ENCODE data around the gene PTPN3. TPM values are rescaled to one million over a fixed set of nuclear protein-coding genes. Genes with fewer than 3 reads are reported as not detected.

The PTPN3 gene
- total RNA-seq, 4 donors from 2014 or later: 11.8 to 21.6 (median 14.1) TPM

DNA sequence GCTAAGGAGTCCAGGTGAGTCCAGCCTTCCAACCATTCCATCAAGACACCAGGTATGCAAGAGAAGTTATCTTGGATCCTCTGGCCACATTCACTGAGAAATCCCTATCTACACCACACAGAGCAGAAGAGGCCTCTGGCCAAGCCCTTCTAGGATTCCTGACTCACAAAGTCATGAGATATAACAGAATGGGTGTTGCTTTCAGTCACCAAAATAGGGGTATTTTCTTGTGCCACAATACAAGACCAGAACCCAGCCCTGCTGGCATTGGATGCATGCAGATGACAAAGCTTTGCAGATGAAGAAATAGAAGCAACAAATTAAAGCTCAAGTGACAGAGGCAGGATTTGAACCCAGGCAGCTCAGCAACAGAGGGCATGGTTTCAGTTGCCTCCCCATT, 73.5 kb downstream of the PTPN3 start:
- Histone ChIP-seq H3K4me3 (no peak overlapping the region), H3K27ac (no peak overlapping the region), H3K36me3 (peaks cover 0 to 98% (median 3%) of the 10 kb centered on the region in 3 donors), H3K9me3 (no peaks in the 10 kb centered on the region), H3K27me3 (no peaks in the 10 kb centered on the region), H3K4me1 (no peaks in the 10 kb centered on the region)
- TF ChIP-seq, protein P1, sequence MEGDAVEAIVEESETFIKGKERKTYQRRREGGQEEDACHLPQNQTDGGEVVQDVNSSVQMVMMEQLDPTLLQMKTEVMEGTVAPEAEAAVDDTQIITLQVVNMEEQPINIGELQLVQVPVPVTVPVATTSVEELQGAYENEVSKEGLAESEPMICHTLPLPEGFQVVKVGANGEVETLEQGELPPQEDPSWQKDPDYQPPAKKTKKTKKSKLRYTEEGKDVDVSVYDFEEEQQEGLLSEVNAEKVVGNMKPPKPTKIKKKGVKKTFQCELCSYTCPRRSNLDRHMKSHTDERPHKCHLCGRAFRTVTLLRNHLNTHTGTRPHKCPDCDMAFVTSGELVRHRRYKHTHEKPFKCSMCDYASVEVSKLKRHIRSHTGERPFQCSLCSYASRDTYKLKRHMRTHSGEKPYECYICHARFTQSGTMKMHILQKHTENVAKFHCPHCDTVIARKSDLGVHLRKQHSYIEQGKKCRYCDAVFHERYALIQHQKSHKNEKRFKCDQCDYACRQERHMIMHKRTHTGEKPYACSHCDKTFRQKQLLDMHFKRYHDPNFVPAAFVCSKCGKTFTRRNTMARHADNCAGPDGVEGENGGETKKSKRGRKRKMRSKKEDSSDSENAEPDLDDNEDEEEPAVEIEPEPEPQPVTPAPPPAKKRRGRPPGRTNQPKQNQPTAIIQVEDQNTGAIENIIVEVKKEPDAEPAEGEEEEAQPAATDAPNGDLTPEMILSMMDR (IDR thresholded peaks at IDR 0.05): no peak
- TF ChIP-seq POLR2A (IDR thresholded peaks at IDR 0.05): no peak
- no peak for DNase-seq
- intact Hi-C loops (cut with DNase I): no loop called here

DNA sequence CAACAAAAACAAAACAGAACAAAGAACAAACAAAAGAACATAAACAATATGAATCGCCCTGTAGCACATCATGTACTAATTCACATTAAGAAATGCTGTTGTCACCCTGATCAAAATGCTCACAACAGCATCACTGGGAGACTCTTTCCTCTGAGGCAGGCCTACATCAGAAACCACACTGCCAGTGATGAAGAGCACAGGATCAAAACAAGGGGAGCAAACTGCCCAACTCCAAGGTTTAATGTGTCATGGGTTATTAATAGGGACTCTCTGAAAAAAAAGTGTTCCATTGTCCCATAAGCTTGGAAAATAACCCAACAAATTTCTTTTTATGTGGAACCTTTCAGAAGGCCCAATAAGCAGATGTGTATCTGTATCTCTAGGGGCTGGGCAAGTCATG, 74.2 kb downstream of the PTPN3 start:
- DNase-seq: no peak
- 68 to 81% methylated on average over 1 of the region's 1 CpG for WGBS, 2 donors
- Histone ChIP-seq H3K36me3 (peaks cover 0 to 98% (median 3%) of the 10 kb centered on the region in 3 donors), H3K4me1 (no peaks in the 10 kb centered on the region), H3K27me3 (no peaks in the 10 kb centered on the region), H3K27ac (no peak overlapping the region), H3K9me3 (no peaks in the 10 kb centered on the region), H3K4me3 (no peak overlapping the region)
- intact Hi-C loops (cut with DNase I): no loop called here
- no peak for TF ChIP-seq POLR2A (IDR thresholded peaks at IDR 0.05)
- TF ChIP-seq, protein P1 (IDR thresholded peaks at IDR 0.05): no peak

DNA sequence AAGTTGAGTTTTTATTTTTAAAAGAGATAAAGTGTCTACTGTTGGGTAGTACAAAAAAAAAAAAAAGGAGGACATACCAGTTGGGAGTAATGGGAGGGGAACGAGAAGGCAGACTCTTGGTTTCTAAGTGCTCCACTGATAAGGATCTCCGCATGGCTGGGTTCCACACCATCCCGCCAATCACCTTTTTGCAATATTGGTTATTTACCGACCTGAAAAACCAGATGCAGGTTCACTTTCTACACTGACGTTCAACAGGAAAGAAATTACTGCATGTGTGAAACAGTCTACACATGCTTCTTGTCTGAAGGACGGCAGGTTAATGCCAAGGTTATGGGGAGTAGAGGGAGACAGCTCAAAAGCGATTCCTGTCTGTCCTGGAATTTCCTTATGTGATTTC, 75.5 kb downstream of the PTPN3 start:
- intact Hi-C loops (cut with DNase I): no loop called here
- DNase-seq: no peak
- H3K9me3 ChIP-seq: no peaks in the 10 kb centered on the region

DNA sequence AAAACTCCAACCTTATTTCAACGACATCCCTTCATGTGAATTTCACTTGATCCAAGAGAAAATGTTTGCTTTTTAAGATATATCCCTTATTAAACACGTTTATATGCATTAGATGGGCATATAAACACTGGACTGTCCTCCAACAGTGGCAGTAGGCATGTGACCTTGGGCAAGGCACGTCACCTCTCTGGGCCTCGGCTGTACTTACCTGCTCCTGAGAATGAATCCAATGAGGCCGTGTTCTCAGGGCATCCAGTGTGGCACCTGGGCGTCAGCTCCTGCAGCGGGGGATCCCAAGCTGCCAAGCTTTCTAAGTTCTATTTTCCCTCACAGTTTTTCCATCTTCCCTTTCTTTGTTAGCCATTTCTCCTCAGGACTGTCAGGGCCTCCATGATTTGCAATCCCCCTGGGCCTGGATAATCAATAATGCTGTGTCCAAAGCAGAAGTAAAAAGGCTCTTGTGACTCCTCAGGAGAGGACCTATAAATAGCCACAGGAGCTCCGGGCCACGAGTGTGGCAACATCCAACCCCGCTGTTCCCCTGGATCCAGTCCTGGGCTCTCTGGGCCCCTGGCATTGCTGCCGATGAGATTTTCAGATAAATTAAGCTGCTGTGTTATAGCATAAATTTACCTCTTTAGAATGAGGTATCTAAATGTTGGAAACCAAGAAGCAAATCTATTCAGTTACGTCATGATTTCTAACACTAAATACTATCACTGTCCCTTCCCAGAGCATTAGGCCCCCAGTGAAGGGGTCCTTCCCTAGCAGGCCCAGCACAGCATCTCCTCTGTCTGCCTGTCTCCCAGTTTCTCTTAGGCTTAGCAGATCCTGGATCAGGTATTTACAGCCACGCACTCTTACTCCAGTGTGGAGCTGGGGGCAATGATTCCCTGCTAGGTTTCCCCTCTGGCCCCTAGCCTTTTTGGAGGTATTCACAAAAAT, 76.8 kb downstream of the PTPN3 start:
- TF ChIP-seq, protein P1 (IDR thresholded peaks at IDR 0.05): no peak
- TF ChIP-seq POLR2A (IDR thresholded peaks at IDR 0.05): no peak
- H3K27me3 ChIP-seq: no peaks in the 10 kb centered on the region
- WGBS, 2 donors: 83 to 84% methylated on average over 13 of the region's 13 CpGs
- no peak for DNase-seq
- H3K4me3 ChIP-seq: no peak overlapping the region
- intact Hi-C loops (cut with DNase I): no loop called here
- no peaks in the 10 kb centered on the region for H3K9me3 ChIP-seq
- H3K27ac ChIP-seq: no peak overlapping the region
- H3K36me3 ChIP-seq: peaks cover 0 to 98% (median 3%) of the 10 kb centered on the region in 3 donors
- H3K4me1 ChIP-seq: no peaks in the 10 kb centered on the region

More for the DNA sequence above, 75.5 kb downstream of the PTPN3 start:
- TF ChIP-seq, protein P1 (IDR thresholded peaks at IDR 0.05): no peak
- no peak overlapping the region for H3K4me3 ChIP-seq
- no peaks in the 10 kb centered on the region for H3K4me1 ChIP-seq
- 65 to 80% methylated on average over 7 of the region's 7 CpGs for WGBS, 2 donors
- H3K27ac ChIP-seq: no peak overlapping the region
- peaks cover 0 to 98% (median 3%) of the 10 kb centered on the region in 3 donors for H3K36me3 ChIP-seq
- no peaks in the 10 kb centered on the region for H3K27me3 ChIP-seq

DNA sequence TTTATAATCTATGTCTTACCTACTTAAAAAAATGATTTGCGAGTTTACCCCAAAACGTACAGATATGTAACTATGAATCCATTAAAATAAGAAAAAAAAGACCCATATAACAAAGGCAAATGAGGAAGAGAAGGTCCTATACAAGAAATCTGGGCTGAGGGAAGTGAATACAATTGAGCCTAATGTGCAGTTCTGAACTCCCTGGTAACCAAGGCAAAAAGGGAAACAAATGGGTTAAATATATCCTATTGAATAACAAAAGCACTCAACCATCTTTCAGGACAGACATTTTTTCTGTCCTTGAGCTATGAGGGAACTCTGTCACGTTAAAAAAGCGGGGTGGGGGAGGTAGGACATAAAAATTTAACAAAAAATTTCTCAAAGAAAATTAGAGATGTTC, 78.6 kb downstream of the PTPN3 start:
- no peak for DNase-seq
- no peaks in the 10 kb centered on the region for H3K27me3 ChIP-seq
- H3K27ac ChIP-seq: no peak overlapping the region
- no peaks in the 10 kb centered on the region for H3K9me3 ChIP-seq
- H3K4me3 ChIP-seq: no peak overlapping the region
- 69 to 74% methylated on average over 4 of the region's 4 CpGs for WGBS, 2 donors
- intact Hi-C loops (cut with DNase I): no loop called here
- H3K4me1 ChIP-seq: no peaks in the 10 kb centered on the region
- H3K36me3 ChIP-seq: peaks cover 0 to 92% (median 3%) of the 10 kb centered on the region in 3 donors
- TF ChIP-seq, protein P1 (IDR thresholded peaks at IDR 0.05): no peak
- TF ChIP-seq POLR2A (IDR thresholded peaks at IDR 0.05): no peak

All from esophagus squamous epithelium (tissue), 5 donors.